GM12873 (cell line): ENCODE data around the gene GPR143.

Experiments
- TF ChIP-seq, protein P1 (sequence below): IDR thresholded peaks from 2 replicates; pipeline ENCODE4 v1.5.1; 2012; ENCODE audit warnings: low read depth, mild to moderate bottlenecking, moderate library complexity, low read length, control low read depth; ENCODE audit not compliant: insufficient read depth; ENCODE audit errors: missing control alignments

Gene GPR143

DNA sequence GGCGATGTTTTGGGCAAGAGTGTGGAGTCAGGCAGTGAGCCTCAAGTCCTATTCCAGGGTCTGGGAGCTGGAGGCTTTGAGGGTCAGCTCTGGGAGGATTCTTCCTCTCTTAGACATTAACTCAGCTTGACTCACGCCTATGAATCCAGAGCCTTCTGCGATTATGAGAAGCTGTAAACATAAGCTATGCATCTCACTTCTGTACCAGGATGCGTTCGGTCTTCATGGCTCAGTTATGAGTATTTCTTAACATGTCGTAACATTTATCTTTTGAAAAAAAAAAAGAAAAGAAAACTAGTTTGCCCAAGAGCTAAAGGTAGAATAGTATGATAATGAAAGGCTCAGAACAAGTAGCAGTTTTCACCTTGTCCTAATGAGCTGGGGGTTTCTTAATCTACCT lies 25.2 kb upstream of the GPR143 start:
- TF ChIP-seq, protein P1, sequence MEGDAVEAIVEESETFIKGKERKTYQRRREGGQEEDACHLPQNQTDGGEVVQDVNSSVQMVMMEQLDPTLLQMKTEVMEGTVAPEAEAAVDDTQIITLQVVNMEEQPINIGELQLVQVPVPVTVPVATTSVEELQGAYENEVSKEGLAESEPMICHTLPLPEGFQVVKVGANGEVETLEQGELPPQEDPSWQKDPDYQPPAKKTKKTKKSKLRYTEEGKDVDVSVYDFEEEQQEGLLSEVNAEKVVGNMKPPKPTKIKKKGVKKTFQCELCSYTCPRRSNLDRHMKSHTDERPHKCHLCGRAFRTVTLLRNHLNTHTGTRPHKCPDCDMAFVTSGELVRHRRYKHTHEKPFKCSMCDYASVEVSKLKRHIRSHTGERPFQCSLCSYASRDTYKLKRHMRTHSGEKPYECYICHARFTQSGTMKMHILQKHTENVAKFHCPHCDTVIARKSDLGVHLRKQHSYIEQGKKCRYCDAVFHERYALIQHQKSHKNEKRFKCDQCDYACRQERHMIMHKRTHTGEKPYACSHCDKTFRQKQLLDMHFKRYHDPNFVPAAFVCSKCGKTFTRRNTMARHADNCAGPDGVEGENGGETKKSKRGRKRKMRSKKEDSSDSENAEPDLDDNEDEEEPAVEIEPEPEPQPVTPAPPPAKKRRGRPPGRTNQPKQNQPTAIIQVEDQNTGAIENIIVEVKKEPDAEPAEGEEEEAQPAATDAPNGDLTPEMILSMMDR: no peak

DNA sequence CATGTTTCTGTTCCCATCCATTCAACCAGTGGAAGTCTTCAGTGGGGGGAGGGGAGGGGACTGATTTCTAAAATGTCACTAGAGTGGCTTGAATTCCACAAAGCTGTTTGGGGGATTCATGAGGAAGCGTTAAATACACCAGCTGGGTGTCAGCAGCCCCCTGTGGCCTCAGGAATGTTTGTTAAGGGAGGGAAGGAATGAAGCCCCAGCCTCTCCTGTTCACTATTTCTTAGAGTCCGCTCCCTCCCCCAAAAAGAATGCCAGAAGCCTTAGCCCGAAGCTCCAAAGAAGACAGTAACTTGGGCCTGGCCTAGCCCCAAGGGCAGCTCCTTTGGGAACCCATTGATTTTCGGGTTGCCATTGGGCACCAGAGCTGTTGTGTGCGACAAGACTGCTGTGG lies 23.9 kb upstream of the GPR143 start:
- TF ChIP-seq, protein P1: no peak

GRCh38 chrX:9788911-9789310 lies 23.3 kb upstream of the GPR143 start:
- TF ChIP-seq, protein P1: no peak

GRCh38 chrX:9786798-9787635 lies 21.4 kb upstream of the GPR143 start:
- TF ChIP-seq, protein P1: no peak

- TF ChIP-seq, protein P1: no peak
These were observed 20.5 kb upstream of the GPR143 start, which contains the start of gene SHROOM2 for GRCh38 chrX:9785944-9786797. Gene SHROOM2, plus strand, starts transcription at chrX:9786429. Its CDS starts 117 bp downstream, at chrX:9786546.

- TF ChIP-seq, protein P1: no peak
These were observed 19.8 kb upstream of the GPR143 start for GRCh38 chrX:9785254-9785943.

DNA sequence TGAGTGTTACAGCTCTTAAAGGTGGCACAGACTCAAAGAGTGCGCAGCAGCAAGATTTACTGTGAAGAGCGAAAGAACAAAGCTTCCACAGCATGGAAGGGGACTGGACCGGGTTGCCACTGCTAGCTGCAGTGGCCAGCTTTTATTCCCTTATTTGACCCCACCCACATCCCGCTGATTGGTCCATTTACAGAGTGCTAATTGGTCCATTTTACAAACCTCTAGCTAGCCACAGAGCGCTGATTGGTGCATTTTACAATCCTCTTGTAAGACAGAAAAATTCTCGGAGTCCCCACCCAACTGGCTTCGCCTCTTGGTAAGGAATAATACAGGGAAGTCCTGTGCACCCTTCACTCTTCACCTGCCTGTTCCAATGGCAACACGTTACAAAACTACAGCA lies 18.7 kb upstream of the GPR143 start:
- TF ChIP-seq, protein P1: no peak
